Measurements from ENCODE around the gene BET1.
"Not testable (repeated sequence)": the region's sequence is repeated elsewhere in the genome, so short reads cannot be mapped to it uniquely, and the experiment has no call there.

BET1 gene, protein sequence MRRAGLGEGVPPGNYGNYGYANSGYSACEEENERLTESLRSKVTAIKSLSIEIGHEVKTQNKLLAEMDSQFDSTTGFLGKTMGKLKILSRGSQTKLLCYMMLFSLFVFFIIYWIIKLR

GRCh38 chr7:94004024-94004951, at the start of gene BET1:
TSS of gene BET1 (minus strand) at chr7:94004355. CDS start at chr7:94004216, 139 bp downstream.
- peak; percentile 92 for DNase-seq

DNA sequence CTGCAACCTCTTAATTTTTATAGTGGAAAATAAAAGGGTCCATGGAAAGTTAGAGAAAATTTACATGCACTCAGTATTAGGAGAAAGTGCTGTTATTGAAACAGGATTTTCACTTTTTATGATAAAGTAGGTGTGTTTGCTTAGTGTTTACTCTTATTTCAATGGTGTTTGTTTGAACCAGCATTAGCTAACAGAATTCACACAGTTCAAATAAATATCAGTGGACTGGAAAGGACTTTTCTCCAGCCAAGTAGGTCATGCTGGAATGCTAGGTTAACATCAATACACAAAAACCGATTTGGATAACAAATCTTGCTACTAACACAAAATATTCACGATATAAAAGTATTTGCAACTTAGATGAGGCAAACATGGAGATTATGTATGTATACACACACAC, 49.4 kb upstream of the BET1 start:
- no peak for DNase-seq

GRCh38 chr7:94052398-94053180, 48.4 kb upstream of the BET1 start:
- DNase-seq: no peak

GRCh38 chr7:94050046-94050445, 45.9 kb upstream of the BET1 start:
- DNase-seq: no peak

- no peak for DNase-seq
Measured at GRCh38 chr7:94049615-94050014, 45.5 kb upstream of the BET1 start.

DNA sequence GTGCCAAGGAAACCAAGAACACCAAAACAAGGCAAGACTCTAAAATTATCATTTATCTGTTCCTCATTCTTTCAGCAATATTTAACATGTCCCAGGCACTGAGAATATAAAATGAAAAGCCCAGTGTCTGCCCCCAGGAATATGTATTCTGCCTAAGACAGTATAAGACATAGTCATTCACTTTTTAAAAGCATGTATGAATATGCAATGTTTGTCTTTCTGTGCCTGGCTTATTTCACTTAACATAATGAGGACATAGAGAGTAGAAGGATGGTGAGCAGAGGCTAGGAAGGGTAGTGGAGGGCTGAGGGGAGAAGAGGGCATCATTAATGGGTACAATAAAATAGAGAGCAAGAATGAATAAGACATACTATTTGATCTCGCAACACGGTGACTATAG, 44.6 kb upstream of the BET1 start:
- no peak for DNase-seq

GRCh38 chr7:94047956-94048355, 43.8 kb upstream of the BET1 start:
- no peak for DNase-seq

- DNase-seq: no peak
Measured at GRCh38 chr7:94045581-94045980, 41.4 kb upstream of the BET1 start.

DNA sequence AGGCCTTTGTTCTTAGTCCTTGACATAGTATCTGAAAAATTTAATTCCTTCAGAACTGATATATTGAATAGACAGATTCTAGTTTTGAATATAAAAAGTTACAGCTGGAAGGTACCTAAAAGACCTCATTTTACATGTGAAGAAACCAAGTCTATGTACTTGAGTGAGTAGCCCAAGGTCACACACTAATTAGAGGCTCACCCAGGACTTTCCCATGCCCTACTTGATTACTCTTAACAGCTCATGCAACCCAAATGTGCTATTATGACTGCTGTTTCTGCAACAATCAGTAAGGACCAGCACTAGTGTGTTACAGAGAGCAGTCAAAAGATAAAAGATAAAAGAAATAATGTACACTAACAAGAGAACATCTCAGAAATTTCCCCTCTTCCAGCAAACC, 40.7 kb upstream of the BET1 start:
- DNase-seq: no peak

DNA sequence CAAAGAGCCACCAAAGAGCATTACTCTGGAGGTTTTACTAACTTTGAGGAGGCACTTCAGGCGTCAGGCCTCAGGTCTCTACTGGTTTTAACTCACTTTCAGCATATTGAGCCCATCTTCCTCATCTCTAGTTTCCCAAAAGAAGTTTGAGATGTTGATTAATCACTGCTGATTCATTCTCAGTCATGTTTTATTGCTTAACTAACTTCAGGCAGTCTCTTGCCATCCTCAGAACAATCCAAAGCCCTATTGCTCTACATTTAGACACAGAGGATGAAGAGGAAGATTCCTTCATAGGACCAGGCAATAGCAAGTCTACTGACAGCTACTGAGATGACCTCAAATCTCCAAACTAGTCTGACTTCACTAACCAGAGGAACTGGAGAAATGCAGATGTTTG, 39.1 kb upstream of the BET1 start:
- no peak for DNase-seq

- no peak for DNase-seq
Measured at GRCh38 chr7:94042381-94042780, 38.2 kb upstream of the BET1 start.

- no peak for DNase-seq
Measured at GRCh38 chr7:94041529-94041928, 37.4 kb upstream of the BET1 start.

GRCh38 chr7:94040254-94040653, 36.1 kb upstream of the BET1 start:
- no peak for DNase-seq

DNA sequence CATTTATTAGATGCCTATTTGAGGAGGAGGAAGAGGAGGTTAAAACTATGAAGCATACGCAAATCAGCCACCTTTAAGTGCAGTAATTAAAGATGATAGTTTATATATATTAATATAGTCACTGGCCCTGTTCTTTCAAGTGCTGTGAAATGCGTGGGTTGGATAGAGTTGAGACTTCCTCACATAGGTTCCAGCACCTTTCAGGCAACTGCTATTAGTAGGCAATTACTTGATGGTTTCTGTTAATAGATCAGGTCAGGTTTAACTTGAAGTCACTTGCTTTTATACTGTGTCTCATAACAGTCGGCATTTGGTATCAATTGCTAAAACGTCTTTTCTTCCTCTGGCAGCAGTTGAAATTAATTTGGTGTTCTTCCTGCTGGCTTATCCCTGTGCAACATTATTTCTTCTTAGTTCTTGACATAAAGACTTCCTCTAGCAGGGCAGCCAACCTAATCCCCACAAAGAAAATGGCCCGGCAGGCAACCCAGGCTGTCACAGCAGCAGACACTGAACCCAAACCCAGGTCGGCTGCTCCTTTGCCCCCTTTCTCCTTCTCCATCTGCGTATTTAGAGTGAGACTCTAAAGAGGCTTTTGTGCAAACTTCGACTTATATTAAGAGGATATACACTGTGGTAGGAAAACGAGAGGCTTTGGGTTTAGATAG, 35.3 kb upstream of the BET1 start:
- no peak for DNase-seq

- DNase-seq: no peak
Measured at GRCh38 chr7:94031865-94032264, 27.7 kb upstream of the BET1 start.

DNA sequence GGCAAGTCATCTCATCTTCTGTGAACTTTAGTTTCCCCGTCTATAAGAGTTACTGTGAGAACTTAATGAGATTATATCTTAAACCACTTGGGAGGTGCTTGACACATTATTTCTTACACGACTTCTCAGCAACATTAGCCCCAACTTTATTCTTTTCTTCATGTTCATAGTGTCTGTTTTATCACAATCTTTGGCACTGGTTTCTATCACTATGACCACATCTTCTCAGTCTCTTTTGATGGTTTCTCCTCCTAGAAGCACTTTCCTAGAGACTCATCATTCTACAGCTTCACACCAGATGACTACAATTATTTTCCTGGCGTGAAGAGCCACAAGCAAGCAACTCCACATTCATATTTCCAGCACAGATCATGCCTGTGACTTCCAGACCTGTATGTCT, 26.5 kb upstream of the BET1 start:
- no peak for DNase-seq

DNA sequence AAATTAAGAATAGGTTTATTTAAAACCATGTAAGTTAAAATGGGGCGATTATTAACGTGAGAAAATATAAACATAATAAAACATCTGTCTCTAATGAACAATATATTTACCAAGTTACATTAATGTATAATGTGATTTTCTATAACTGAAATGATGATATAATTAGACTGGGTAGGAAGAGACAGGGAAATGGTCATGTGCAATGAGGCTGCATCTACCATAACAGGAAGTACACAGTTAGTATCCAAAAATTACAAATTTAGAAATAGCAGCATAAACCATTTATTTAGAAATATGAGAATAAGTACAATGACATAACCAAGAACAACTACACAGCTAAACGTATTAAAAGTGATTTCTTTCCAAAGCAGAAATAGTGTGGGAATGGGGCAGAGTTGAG, 25.8 kb upstream of the BET1 start:
- no peak for DNase-seq

DNA sequence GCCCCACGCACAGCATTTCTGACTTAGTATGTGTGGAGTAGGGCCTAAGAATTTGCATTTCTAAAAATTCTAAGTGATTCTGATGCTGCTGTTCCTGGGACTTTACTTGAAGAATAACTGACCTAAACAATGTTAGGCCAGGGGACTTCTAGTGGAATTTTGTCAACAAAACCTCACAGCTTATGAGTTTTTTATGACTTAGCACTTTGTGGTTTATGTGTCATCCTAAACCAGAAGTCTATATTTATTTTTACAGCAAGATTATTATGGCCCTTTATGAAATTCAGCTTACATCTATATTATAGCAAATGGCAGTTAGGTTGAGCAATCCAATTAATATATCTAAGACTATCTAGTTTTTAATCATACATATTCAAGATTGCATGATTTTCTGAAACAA, 24.6 kb upstream of the BET1 start:
- no peak for DNase-seq

- DNase-seq: not testable (repeated sequence)
Measured at GRCh38 chr7:94026619-94027018, 22.5 kb upstream of the BET1 start.

- DNase-seq: peak; percentile 34
Measured at GRCh38 chr7:94022550-94022949, 18.4 kb upstream of the BET1 start.

GRCh38 chr7:94016786-94017185, 12.6 kb upstream of the BET1 start:
- DNase-seq: no peak

GRCh38 chr7:94015538-94015937, 11.4 kb upstream of the BET1 start:
- DNase-seq: no peak

DNA sequence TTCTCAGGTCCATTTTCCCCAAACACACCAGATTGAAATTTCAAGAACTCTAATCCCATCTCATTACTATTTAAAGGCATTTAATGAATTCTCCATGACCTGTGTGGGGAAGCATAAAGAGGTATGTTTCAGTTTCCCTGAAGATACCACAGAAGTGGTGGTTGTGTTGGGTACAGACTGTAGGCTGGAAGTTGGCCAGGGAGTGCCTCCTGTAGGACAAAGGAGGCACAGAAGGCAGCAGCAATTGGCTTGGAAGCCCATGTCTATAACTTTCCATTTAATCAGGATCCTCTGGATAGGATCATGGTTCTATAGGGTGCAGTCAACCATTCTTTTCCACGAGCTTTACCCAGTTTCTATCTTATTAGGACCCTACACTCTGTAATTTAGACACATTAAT, 8.6 kb upstream of the BET1 start:
- no peak for DNase-seq

Measured in stimulated activated CD4-positive, alpha-beta T cell treated with anti-CD3 and anti-CD28 coated beads, Interleukin-4, amount 100 ng/mL, for 24 hours (primary cell).